HepG2 (cell line): ENCODE data around the gene SLIT1. TPM values are rescaled to one million over a fixed set of nuclear protein-coding genes. Genes with fewer than 3 reads are reported as not detected.
A peak's percentile ranks its signal among the peaks of the same experiment; 100 is the strongest.

ENCODE experiments used
- ATAC-seq: fragments of 200-7000 bp; cut with Tn5 transposase; 3 replicates; pipeline ENCODE4 v1.9.1; 2020; ENCODE audit warnings: mild to moderate bottlenecking, moderate library complexity
- BruUV-seq: library from RNA; stranded (reverse); fragments of 400-500 nt; replicated peaks from 2 replicates; lab custom pipeline; 2021; lab: Mats Ljungman, UMichigan
- CTCF ChIA-PET: fragments of 300-600 bp; formaldehyde crosslinking; extraction: SDS; loops from one replicate; lab custom pipeline; 2021; ENCODE audit warnings: low total read pairs, inconsistent platforms, low intra/inter-chr PET ratio; lab: Yijun Ruan, JAX
- POLR2A ChIA-PET: fragments of 350-600 bp; sonication (Branson Sonifier 250); formaldehyde crosslinking; loops from one replicate; lab custom pipeline; 2020; ENCODE audit warnings: antibody characterized with exemption, inconsistent platforms; lab: Yijun Ruan, JAX
- DNase-seq: peaks from one replicate; pipeline ENCODE4 v3.0.0-alpha.2; 2015; ENCODE audit warnings: low spot score
- FAIRE-seq: peaks from 3 replicates; lab custom pipeline; 2011; peaks lifted over from hg19 to GRCh38; lab: Jason Lieb, UNC
- H2AFZ ChIP-seq: one replicate; pipeline ENCODE4 v1.6.1; 2011; ENCODE audit warnings: low read length, inconsistent platforms
- H3K27ac ChIP-seq: fragments of 300-600 bp; 3 replicates; pipeline ENCODE4 v1.8.0; 2011; ENCODE audit warnings: mixed run types, mild to moderate bottlenecking, mixed read lengths, low read length, inconsistent platforms; ENCODE audit not compliant: insufficient read depth; ENCODE audit errors: extremely low read length
- H3K27me3 ChIP-seq, 2 experiments: fragments of 200-600 bp in 1 of 2; 2 replicates in 1 of 2; 3 replicates in 1 of 2; pipeline versions ENCODE4 v1.6.0 to v1.8.0; 2011; ENCODE audit warnings: low read length in 2 of 2, mild to moderate bottlenecking in 2 of 2, moderate library complexity in 2 of 2, inconsistent platforms in 1 of 2; ENCODE audit not compliant: insufficient read depth in 2 of 2, control insufficient read depth in 1 of 2
- H3K36me3 ChIP-seq, 2 experiments: fragments of 200-600 bp in 1 of 2; replicated peaks in 1 of 2; 2 replicates in 1 of 2; 3 replicates in 1 of 2; pipeline versions ENCODE4 v1.5.1 to v1.8.0; 2011; ENCODE audit warnings: low read length in 2 of 2, inconsistent platforms in 1 of 2; ENCODE audit not compliant: insufficient read depth in 2 of 2, control insufficient read depth in 1 of 2
- H3K4me1 ChIP-seq: 2 replicates; pipeline ENCODE4 v1.5.1; 2012; ENCODE audit warnings: low read length, inconsistent platforms; ENCODE audit not compliant: insufficient read depth
- H3K4me2 ChIP-seq: 2 replicates; pipeline ENCODE4 v1.6.0; 2011; ENCODE audit warnings: low read depth, low read length, inconsistent platforms
- H3K4me3 ChIP-seq, 3 experiments: fragments of 200-600 bp in 1 of 3; sonication (generic), shearing (Covaris generic) in 1 of 3; replicated peaks in 1 of 3; 2 replicates each; pipeline ENCODE4 v1.5.1; 2011 to 2016; ENCODE audit warnings: low read length in 3 of 3, inconsistent platforms in 2 of 3, low read depth in 2 of 3, mild to moderate bottlenecking in 2 of 3, control low read depth in 1 of 3, mixed read lengths in 1 of 3; ENCODE audit not compliant: insufficient read depth in 1 of 3
- H3K79me2 ChIP-seq: one replicate; pipeline ENCODE4 v1.6.1; 2011; ENCODE audit warnings: low read length, inconsistent platforms; ENCODE audit not compliant: insufficient read depth
- H3K9ac ChIP-seq: 2 replicates; pipeline ENCODE4 v1.6.0; 2011; ENCODE audit warnings: mild to moderate bottlenecking, low read depth, low read length, inconsistent platforms; ENCODE audit not compliant: insufficient read depth
- H3K9me3 ChIP-seq: 2 replicates; pipeline ENCODE4 v1.5.1; 2012; ENCODE audit warnings: mild to moderate bottlenecking, low read length
- H4K20me1 ChIP-seq: 2 replicates; pipeline ENCODE4 v1.6.0; 2011; ENCODE audit warnings: inconsistent platforms, mild to moderate bottlenecking, low read length, moderate library complexity; ENCODE audit not compliant: insufficient read depth
- ADNP ChIP-seq: sonication (generic); formaldehyde crosslinking; IDR thresholded peaks from 2 replicates; pipeline ENCODE4 v1.4.0; 2020; ENCODE audit warnings: missing genetic modification reagents
- ATF7 ChIP-seq, 2 experiments: fragments of 450-650 bp in 1 of 2; sonication (generic) in 1 of 2; formaldehyde crosslinking in 1 of 2; IDR thresholded peaks; 2 replicates each; pipeline versions ENCODE4 v1.4.0 to v1.6.1; 2016 to 2020; ENCODE audit warnings: antibody characterized with exemption in 1 of 2, mild to moderate bottlenecking in 1 of 2, missing genetic modification reagents in 1 of 2
- CENPX ChIP-seq: sonication (generic); formaldehyde crosslinking; IDR thresholded peaks from 2 replicates; pipeline ENCODE4 v1.9.0; 2021; ENCODE audit warnings: mild to moderate bottlenecking, missing genetic modification reagents, moderate library complexity
- IRX3 ChIP-seq: sonication (generic); formaldehyde crosslinking; IDR thresholded peaks from 2 replicates; pipeline ENCODE4 v1.8.1; 2023; ENCODE audit warnings: mild to moderate bottlenecking, low read depth, missing genetic modification reagents, borderline replicate concordance
- RFXANK ChIP-seq: IDR thresholded peaks from 2 replicates; pipeline ENCODE4 v1.6.1; 2016
- YEATS4 ChIP-seq: sonication (generic); formaldehyde crosslinking; IDR thresholded peaks from 2 replicates; pipeline ENCODE4 v1.4.0; 2020; ENCODE audit warnings: missing genetic modification reagents, borderline replicate concordance
- ZFP41 ChIP-seq: sonication (generic); formaldehyde crosslinking; IDR thresholded peaks from 2 replicates; pipeline ENCODE4 v1.4.0; 2020; ENCODE audit warnings: mild to moderate bottlenecking, missing genetic modification reagents, borderline replicate concordance
- ZMYM4 ChIP-seq: sonication (generic); formaldehyde crosslinking; IDR thresholded peaks from 2 replicates; pipeline ENCODE4 v1.8.1; 2023; ENCODE audit warnings: mild to moderate bottlenecking, missing genetic modification reagents
- ZNF136 ChIP-seq: sonication (generic); formaldehyde crosslinking; IDR thresholded peaks from 2 replicates; pipeline ENCODE4 v1.8.1; 2022; ENCODE audit warnings: low read depth, mild to moderate bottlenecking, moderate library complexity, missing genetic modification reagents
- ZNF556 ChIP-seq: sonication (generic); formaldehyde crosslinking; IDR thresholded peaks from 2 replicates; pipeline ENCODE4 v1.4.0; 2020; ENCODE audit warnings: mild to moderate bottlenecking, missing genetic modification reagents, borderline replicate concordance
- ZNF589 ChIP-seq: sonication (generic); formaldehyde crosslinking; conservative IDR thresholded peaks from 2 replicates; pipeline ENCODE4 v1.8.0; 2022; ENCODE audit warnings: mild to moderate bottlenecking, moderate library complexity, missing genetic modification reagents
- WGBS: methylation state at CpG from one replicate; pipeline ENCODE4 v1.1.6; 2017; ENCODE audit warnings: low lambda C conversion rate; 5-methylcytosine and 5-hydroxymethylcytosine counted together
- in situ Hi-C: cut with HindIII; loops from 2 replicates; pipeline ENCODE4 v1.10.0; 2017; ENCODE audit warnings: low pct_unique_long_range_greater_than_20kb; ENCODE audit not compliant: extremely low pct_ligation_motif_present
- intact Hi-C: fragments of 100-400 bp; cut with micrococcal nuclease; formaldehyde crosslinking; loops from one replicate; pipeline ENCODE4 v1.10.0; 2022; ENCODE audit not compliant: unreplicated experiment
- polyA plus RNA-seq, 8 experiments: library from polyadenylated mRNA; depleted of rRNA in 3 of 8; stranded (reverse) in 7 of 8; unstranded in 1 of 8; fragments of >200 nt; fragmentation: Illumina TruSeq in 4 of 8; extraction: Trizol in 4 of 8; gene quantifications; 2 replicates each; pipeline versions ENCODE4 v1.2.1 to v1.2.3, GENCODE V29; 2011 to 2016; ENCODE audit warnings: low read depth in 4 of 8, missing spikeins in 1 of 8, mixed read lengths in 1 of 8; ENCODE audit not compliant: insufficient read depth in 1 of 8
- total RNA-seq, 5 experiments: library from RNA; depleted of rRNA; stranded (reverse); fragments of >200 nt; fragmentation: Illumina TruSeq; extraction: Trizol; gene quantifications; 2 replicates each; pipeline ENCODE4 v1.2.3, GENCODE V29; 2016; ENCODE audit warnings: low read depth in 1 of 5
- TF ChIP-seq, protein P1 (sequence below): fragments of 450-650 bp; IDR thresholded peaks from 2 replicates; pipeline ENCODE4 v1.6.1; 2016
- TF ChIP-seq, protein P2 (sequence below): sonication (generic); formaldehyde crosslinking; IDR thresholded peaks from 2 replicates; pipeline ENCODE4 v1.4.0; 2020; ENCODE audit warnings: missing genetic modification reagents
- TF ChIP-seq, protein P3 (sequence below): sonication (generic); formaldehyde crosslinking; IDR thresholded peaks from 2 replicates; pipeline ENCODE4 v1.5.1; 2020; ENCODE audit warnings: missing genetic modification reagents, mild to moderate bottlenecking, borderline replicate concordance
- TF ChIP-seq, protein P4 (sequence below): conservative IDR thresholded peaks from 2 replicates; pipeline ENCODE4 v1.6.1; 2018; ENCODE audit warnings: missing genetic modification reagents
- TF ChIP-seq, protein P5 (sequence below): sonication (generic); formaldehyde crosslinking; IDR thresholded peaks from 2 replicates; pipeline ENCODE4 v1.4.0; 2020; ENCODE audit warnings: mild to moderate bottlenecking, missing genetic modification reagents

Gene SLIT1
- total and polyA plus RNA-seq, 2 of the 13 experiments (the other 11 are each of a cell fraction or from before 2014, with no cell fraction given): 0.09 to 0.33 TPM

DNA sequence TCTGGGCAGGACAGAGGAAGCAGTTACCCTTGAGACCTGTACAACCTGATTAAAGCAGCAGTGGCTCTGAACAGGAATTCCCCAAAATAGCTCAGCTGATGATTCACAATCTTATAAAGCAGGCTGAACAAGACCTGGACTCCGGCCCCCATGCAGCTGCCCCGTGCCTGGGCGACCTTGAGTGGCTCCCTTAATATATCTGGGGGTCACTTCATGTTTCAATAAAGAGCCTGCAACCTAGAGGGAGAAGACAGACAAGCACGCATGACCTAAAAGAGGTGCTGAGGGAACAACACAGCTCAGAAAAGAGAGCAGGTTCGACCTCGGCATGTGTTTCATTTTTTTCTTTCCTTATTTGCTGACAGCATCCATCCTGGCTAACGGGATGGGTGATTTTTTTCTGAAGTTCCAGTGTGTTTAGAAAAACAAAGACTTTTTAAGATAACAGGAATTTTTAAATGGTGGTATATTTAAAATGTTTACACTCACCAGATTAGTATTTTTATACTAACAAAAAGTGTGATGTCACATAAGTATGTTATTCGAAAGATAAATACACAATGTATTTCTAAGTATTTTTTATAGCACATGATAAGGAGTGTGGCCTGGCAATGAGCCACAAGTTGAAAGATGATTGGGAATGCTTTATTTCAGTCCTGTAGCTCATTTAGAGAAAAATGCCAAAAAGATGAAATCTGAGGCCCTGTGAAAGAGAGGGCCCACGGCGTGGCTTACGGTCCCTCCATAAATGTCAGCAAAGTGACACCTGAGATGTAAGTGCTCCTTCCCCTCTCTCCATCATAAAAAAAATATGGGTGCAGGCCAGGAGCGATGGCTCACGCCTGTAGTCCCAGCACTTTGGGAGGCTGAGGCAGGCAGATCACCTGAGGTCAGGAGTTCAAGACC, 161.3 kb downstream of the SLIT1 start:
- CTCF ChIA-PET: interaction anchor here (1.5 kb wide), 1 partner anchor 13 kb away, joined by 3 read pairs; no protein-coding TSS in a partner anchor
- DNase-seq: no peak
- no TSS peak for BruUV-seq
- Histone ChIP-seq H2AFZ (no peak overlapping the region), H3K4me2 (peak overlapping the region; percentile 46), H4K20me1 (no peaks in the 10 kb centered on the region), H3K27ac (no peak overlapping the region), H3K4me3 (peak overlapping the region in 2 of 3 experiments; percentile 11 to 15; a peak in 2 of 6 replicates), H3K79me2 (no peaks in the 10 kb centered on the region), H3K9ac (no peak overlapping the region), H3K4me1 (peaks cover 65% of the 10 kb centered on the region), H3K9me3 (no peaks in the 10 kb centered on the region), H3K27me3 (peaks cover 2 to 8% of the 10 kb centered on the region in 2 experiments; a peak in 4 of 5 replicates), H3K36me3 (no peaks in the 10 kb centered on the region)
- no peak for FAIRE-seq
- ATAC-seq: peak; percentile 26; the same call in 2 of the 3 replicates
- intact Hi-C loops: loop anchor here (1.0 to 2.0 kb wide), 2 partner anchors 42 to 260 kb away; no protein-coding TSS in a partner anchor
- in situ Hi-C loops: no loop called here
- POLR2A ChIA-PET: interaction anchor here (1.2 to 1.6 kb wide), 2 partner anchors 21 to 23 kb away, joined by 3 read pairs; no protein-coding TSS in a partner anchor
- 52% methylated on average over 10 of the region's 13 CpGs for WGBS
- no peak for TF ChIP-seq ATF7 (IDR thresholded peaks at IDR 0.05)
- no peak for TF ChIP-seq ATF7 (CRISPR knock-in tag; IDR thresholded peaks at IDR 0.05)
- TF ChIP-seq ZNF556 (CRISPR knock-in tag): no peak
- TF ChIP-seq IRX3: no peak
- TF ChIP-seq ZNF136 (CRISPR knock-in tag): no peak
- TF ChIP-seq ZFP41: no peak
- TF ChIP-seq ADNP (CRISPR knock-in tag): no peak
- TF ChIP-seq, protein P1, sequence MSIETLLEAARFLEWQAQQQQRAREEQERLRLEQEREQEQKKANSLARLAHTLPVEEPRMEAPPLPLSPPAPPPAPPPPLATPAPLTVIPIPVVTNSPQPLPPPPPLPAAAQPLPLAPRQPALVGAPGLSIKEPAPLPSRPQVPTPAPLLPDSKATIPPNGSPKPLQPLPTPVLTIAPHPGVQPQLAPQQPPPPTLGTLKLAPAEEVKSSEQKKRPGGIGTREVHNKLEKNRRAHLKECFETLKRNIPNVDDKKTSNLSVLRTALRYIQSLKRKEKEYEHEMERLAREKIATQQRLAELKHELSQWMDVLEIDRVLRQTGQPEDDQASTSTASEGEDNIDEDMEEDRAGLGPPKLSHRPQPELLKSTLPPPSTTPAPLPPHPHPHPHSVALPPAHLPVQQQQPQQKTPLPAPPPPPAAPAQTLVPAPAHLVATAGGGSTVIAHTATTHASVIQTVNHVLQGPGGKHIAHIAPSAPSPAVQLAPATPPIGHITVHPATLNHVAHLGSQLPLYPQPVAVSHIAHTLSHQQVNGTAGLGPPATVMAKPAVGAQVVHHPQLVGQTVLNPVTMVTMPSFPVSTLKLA: no peak
- TF ChIP-seq, protein P2, sequence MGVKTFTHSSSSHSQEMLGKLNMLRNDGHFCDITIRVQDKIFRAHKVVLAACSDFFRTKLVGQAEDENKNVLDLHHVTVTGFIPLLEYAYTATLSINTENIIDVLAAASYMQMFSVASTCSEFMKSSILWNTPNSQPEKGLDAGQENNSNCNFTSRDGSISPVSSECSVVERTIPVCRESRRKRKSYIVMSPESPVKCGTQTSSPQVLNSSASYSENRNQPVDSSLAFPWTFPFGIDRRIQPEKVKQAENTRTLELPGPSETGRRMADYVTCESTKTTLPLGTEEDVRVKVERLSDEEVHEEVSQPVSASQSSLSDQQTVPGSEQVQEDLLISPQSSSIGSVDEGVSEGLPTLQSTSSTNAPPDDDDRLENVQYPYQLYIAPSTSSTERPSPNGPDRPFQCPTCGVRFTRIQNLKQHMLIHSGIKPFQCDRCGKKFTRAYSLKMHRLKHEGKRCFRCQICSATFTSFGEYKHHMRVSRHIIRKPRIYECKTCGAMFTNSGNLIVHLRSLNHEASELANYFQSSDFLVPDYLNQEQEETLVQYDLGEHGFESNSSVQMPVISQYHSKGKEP: no peak
- no peak for TF ChIP-seq CENPX (CRISPR knock-in tag)
- no peak; the same call in 1 of the 2 replicates for TF ChIP-seq YEATS4 (CRISPR knock-in tag)
- TF ChIP-seq, protein P3, sequence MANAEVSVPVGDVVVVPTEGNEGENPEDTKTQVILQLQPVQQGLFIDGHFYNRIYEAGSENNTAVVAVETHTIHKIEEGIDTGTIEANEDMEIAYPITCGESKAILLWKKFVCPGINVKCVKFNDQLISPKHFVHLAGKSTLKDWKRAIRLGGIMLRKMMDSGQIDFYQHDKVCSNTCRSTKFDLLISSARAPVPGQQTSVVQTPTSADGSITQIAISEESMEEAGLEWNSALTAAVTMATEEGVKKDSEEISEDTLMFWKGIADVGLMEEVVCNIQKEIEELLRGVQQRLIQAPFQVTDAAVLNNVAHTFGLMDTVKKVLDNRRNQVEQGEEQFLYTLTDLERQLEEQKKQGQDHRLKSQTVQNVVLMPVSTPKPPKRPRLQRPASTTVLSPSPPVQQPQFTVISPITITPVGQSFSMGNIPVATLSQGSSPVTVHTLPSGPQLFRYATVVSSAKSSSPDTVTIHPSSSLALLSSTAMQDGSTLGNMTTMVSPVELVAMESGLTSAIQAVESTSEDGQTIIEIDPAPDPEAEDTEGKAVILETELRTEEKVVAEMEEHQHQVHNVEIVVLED (CRISPR knock-in tag): no peak
- TF ChIP-seq, protein P4, sequence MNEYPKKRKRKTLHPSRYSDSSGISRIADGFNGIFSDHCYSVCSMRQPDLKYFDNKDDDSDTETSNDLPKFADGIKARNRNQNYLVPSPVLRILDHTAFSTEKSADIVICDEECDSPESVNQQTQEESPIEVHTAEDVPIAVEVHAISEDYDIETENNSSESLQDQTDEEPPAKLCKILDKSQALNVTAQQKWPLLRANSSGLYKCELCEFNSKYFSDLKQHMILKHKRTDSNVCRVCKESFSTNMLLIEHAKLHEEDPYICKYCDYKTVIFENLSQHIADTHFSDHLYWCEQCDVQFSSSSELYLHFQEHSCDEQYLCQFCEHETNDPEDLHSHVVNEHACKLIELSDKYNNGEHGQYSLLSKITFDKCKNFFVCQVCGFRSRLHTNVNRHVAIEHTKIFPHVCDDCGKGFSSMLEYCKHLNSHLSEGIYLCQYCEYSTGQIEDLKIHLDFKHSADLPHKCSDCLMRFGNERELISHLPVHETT (CRISPR knock-in tag): no peak
- TF ChIP-seq ZNF589 (CRISPR knock-in tag): no peak
- no peak for TF ChIP-seq ZMYM4 (CRISPR knock-in tag)
- TF ChIP-seq RFXANK (CRISPR knock-in tag): no peak
- TF ChIP-seq, protein P5, sequence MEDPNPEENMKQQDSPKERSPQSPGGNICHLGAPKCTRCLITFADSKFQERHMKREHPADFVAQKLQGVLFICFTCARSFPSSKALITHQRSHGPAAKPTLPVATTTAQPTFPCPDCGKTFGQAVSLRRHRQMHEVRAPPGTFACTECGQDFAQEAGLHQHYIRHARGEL (CRISPR knock-in tag): no peak
